ENCODE measurements around the gene TIGD1.

- TF ChIP-seq CTCF (IDR thresholded peaks at IDR 0.05) (no peak), POLR2A (IDR thresholded peaks at IDR 0.05) (no peak)
These were observed 27.5 kb upstream of the TIGD1 start for GRCh38 chr2:232577841-232578240.
